Chondrocyte (in vitro differentiated cells): Measurements from ENCODE around the gene DCAF17. TPM values are rescaled to one million over a fixed set of nuclear protein-coding genes. Genes with fewer than 3 reads are reported as not detected.

Experiments
- DNase-seq: peaks from one replicate; pipeline ENCODE4 v3.0.0; 2021; ENCODE audit warnings: mixed read lengths, low spot score
- H3K27ac Mint-ChIP-seq: one replicate; pipeline ENCODE4 v1.8.0; 2021; ENCODE audit warnings: mild to moderate bottlenecking, moderate library complexity, mixed read lengths; ENCODE audit not compliant: unreplicated experiment
- H3K27me3 Mint-ChIP-seq: 2 replicates; pipeline ENCODE4 v1.8.0; 2021; ENCODE audit warnings: low read depth, mixed read lengths
- H3K36me3 Mint-ChIP-seq: 2 replicates; pipeline ENCODE4 v1.8.0; 2021; ENCODE audit warnings: low read depth, mixed read lengths
- H3K4me1 Mint-ChIP-seq: 2 replicates; pipeline ENCODE4 v1.8.0; 2021; ENCODE audit warnings: low read depth, mild to moderate bottlenecking, mixed read lengths
- H3K4me3 Mint-ChIP-seq: one replicate; pipeline ENCODE4 v1.8.0; 2021; ENCODE audit warnings: mild to moderate bottlenecking, moderate library complexity, mixed read lengths; ENCODE audit not compliant: unreplicated experiment
- H3K9me3 Mint-ChIP-seq: 2 replicates; pipeline ENCODE4 v1.8.0; 2021; ENCODE audit warnings: low read depth, mixed read lengths
- total RNA-seq: library from RNA; stranded (reverse); gene quantifications from 3 replicates; pipeline ENCODE4 v1.2.1, GENCODE V29; 2021
- TF ChIP-seq, protein P1 (sequence below): fragments of 200-600 bp; sonication (generic); IDR thresholded peaks from 2 replicates; pipeline ENCODE4 v1.5.0; 2021; ENCODE audit warnings: antibody characterized with exemption, mild to moderate bottlenecking, moderate library complexity

The DCAF17 gene
- total RNA-seq, 1 donor from 2014 or later = 18.3 TPM

- Mint-ChIP-seq H3K27me3 (no peaks in the 10 kb centered on the region), H3K36me3 (no peaks in the 10 kb centered on the region), H3K4me3 (peak overlapping the region; percentile 91), H3K27ac (peak overlapping the region; percentile 95), H3K4me1 (peaks cover 30% of the 10 kb centered on the region), H3K9me3 (no peaks in the 10 kb centered on the region)
- no peak for DNase-seq
- TF ChIP-seq, protein P1, sequence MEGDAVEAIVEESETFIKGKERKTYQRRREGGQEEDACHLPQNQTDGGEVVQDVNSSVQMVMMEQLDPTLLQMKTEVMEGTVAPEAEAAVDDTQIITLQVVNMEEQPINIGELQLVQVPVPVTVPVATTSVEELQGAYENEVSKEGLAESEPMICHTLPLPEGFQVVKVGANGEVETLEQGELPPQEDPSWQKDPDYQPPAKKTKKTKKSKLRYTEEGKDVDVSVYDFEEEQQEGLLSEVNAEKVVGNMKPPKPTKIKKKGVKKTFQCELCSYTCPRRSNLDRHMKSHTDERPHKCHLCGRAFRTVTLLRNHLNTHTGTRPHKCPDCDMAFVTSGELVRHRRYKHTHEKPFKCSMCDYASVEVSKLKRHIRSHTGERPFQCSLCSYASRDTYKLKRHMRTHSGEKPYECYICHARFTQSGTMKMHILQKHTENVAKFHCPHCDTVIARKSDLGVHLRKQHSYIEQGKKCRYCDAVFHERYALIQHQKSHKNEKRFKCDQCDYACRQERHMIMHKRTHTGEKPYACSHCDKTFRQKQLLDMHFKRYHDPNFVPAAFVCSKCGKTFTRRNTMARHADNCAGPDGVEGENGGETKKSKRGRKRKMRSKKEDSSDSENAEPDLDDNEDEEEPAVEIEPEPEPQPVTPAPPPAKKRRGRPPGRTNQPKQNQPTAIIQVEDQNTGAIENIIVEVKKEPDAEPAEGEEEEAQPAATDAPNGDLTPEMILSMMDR = no peak
Measured at GRCh38 chr2:171521361-171522051, 87.5 kb downstream of the DCAF17 start.

- DNase-seq = peak; percentile 96
- Mint-ChIP-seq H3K4me3 (peak within 1 kb of the TSS; percentile 91), H3K4me1 (peaks cover 30% of the 10 kb centered on the region), H3K9me3 (no peaks in the 10 kb centered on the region), H3K36me3 (no peaks in the 10 kb centered on the region), H3K27ac (peak within 1 kb of the TSS; percentile 96), H3K27me3 (no peaks in the 10 kb centered on the region)
- TF ChIP-seq, protein P1 = peak; percentile 46
Measured at GRCh38 chr2:171522052-171522787, 88.2 kb downstream of the DCAF17 start, which contains the start of gene CYBRD1. Gene CYBRD1, plus strand, starts transcription at chr2:171522474. Its CDS starts 72 bp downstream, at chr2:171522546.

- Mint-ChIP-seq H3K4me1 (peaks cover 30% of the 10 kb centered on the region), H3K9me3 (no peaks in the 10 kb centered on the region), H3K27me3 (no peaks in the 10 kb centered on the region)
Measured at GRCh38 chr2:171522788-171523087, 88.7 kb downstream of the DCAF17 start.

DNA sequence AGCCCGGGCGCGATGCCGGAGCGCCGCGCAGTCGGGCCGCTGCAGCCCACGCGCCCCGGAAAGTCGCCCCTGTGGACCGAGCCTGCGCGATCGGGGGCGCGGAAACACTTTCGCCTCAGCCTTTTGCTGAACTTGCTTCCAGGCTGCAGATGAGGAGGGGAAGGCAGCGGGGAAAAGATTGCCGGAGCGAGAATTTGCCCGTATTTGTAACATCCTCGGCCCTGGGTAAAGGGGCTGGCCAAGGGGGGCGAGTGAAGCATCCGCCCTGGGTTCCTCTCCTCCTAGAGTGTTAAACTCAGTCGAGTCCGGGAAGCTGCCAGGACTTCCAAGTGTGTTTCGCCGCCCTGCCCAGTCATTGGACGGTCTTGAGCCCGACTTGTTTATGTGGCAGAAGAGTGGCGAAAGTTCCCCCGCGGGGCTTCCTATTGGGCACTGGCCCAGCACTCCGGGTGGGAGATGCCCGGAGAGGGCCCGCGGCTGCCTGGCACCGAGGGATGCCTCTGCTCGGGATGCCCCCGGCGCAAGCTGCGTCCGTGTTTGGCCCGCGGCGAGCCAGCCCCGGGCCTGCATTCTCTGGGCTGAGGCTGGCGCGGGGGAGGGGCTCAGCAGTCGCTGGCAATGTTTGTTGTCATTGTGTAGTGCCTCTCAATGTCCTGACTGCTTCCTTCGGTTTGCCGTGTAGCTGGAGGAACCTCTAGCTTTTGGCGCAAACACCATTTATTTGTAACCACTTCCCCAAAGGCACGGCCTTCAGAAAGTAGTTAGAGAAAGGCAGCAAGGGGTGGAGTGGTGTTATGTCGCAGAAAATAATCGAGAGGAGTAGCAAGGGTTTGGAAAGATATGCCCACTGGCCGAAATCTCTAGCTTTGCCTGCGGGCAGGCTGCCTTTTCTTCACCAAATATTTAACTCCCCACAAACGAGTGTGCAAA lies 89.3 kb downstream of the DCAF17 start:
- peak; percentile 87 for DNase-seq
- no peaks in the 10 kb centered on the region for H3K27me3 Mint-ChIP-seq
- TF ChIP-seq, protein P1 = no peak
- H3K9me3 Mint-ChIP-seq = no peaks in the 10 kb centered on the region
- H3K27ac Mint-ChIP-seq = peak overlapping the region; percentile 96
- peaks cover 1% of the 10 kb centered on the region for H3K36me3 Mint-ChIP-seq
- peak overlapping the region; percentile 91 for H3K4me3 Mint-ChIP-seq
- peaks cover 30% of the 10 kb centered on the region for H3K4me1 Mint-ChIP-seq

More at GRCh38 chr2:171522788-171523087, 88.7 kb downstream of the DCAF17 start:
- peak overlapping the region; percentile 91 for H3K4me3 Mint-ChIP-seq
- peak overlapping the region; percentile 96 for H3K27ac Mint-ChIP-seq
- peak; percentile 90 for DNase-seq
- TF ChIP-seq, protein P1 = no peak
- H3K36me3 Mint-ChIP-seq = no peaks in the 10 kb centered on the region

GRCh38 chr2:171524018-171524401 lies 90.0 kb downstream of the DCAF17 start:
- no peak for DNase-seq
- Mint-ChIP-seq H3K36me3 (peaks cover 3% of the 10 kb centered on the region), H3K4me3 (peak overlapping the region; percentile 91), H3K4me1 (peaks cover 30% of the 10 kb centered on the region), H3K9me3 (no peaks in the 10 kb centered on the region), H3K27me3 (no peaks in the 10 kb centered on the region), H3K27ac (peak overlapping the region; percentile 96)
- TF ChIP-seq, protein P1 = no peak
